Ramos (cell line): Measurements from ENCODE around the gene COPZ2.
"Not testable (repeated sequence)": the region's sequence is repeated elsewhere in the genome, so short reads cannot be mapped to it uniquely, and the experiment has no call there.

Source experiments
- in situ Hi-C: fragments of 300-500 bp; cut with MboI; formaldehyde crosslinking; loops from one replicate; pipeline ENCODE4 v1.14.3; 2022; ENCODE audit warnings: low sequenced_read_pairs; ENCODE audit not compliant: unreplicated experiment

The COPZ2 gene

GRCh38 chr17:47990962-47991731 lies 46.5 kb downstream of the COPZ2 start:
- in situ Hi-C loops, result no loop called here

GRCh38 chr17:47989700-47990099 lies 47.9 kb downstream of the COPZ2 start:
- in situ Hi-C loops, result no loop called here

- in situ Hi-C loops, result no loop called here
Observed at GRCh38 chr17:47989159-47989558, 48.4 kb downstream of the COPZ2 start.

DNA sequence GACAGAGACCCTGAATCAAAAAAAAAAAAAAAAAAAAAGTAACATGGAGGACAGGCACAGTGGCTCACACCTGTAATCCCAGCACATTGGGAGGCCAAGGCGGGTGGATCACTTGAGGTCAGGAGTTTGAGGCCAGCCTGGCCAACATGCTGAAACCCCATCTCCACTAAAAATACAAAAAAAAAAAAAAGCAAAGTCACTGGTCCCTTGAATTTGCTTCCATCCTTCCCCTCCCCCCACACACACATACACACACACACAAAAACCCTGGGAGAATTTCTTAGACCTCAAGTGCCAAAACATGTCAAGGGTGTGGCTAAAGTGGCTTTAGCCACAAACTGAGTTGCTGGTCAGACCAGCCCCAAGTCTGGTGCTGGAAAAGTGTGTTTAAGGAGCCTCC lies 49.2 kb downstream of the COPZ2 start:
- in situ Hi-C loops, result not testable (repeated sequence)

- in situ Hi-C loops, result no loop called here
Observed at GRCh38 chr17:47987240-47987835, 50.3 kb downstream of the COPZ2 start.

- in situ Hi-C loops, result no loop called here
Observed at GRCh38 chr17:47986520-47986919, 51.1 kb downstream of the COPZ2 start.

GRCh38 chr17:47983492-47984223 lies 53.9 kb downstream of the COPZ2 start:
- in situ Hi-C loops, result no loop called here

- in situ Hi-C loops, result no loop called here
Observed at GRCh38 chr17:47982645-47983390, 54.8 kb downstream of the COPZ2 start.

DNA sequence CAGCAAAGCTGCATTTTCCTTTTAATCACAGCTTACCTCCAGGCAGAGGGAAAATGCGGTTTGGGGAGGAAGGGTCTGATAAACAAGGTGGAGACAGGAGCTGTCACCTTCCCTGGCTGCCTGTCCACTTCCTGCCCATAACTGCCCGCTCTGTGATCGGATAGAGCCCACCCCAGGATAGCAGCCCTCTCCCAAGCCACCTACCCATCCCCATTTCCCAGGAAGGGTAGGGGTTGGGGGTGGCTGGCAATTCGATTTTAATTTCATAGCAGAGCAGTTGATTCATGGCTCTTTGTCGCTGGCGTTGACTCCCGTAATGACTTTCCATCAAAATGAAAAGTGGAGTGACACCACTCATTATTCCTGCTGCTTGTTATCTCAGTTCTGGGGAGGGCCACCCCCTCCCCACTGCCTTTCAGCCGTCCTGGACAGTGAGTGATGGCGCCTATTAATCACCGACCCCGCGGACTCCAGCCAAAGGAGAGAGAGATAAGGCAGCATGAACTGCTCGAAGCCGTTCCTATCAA lies 55.4 kb downstream of the COPZ2 start:
- in situ Hi-C loops, result no loop called here

GRCh38 chr17:47981462-47981861 lies 56.1 kb downstream of the COPZ2 start:
- in situ Hi-C loops, result no loop called here

GRCh38 chr17:47980541-47980940 lies 57.1 kb downstream of the COPZ2 start:
- in situ Hi-C loops, result no loop called here

- in situ Hi-C loops, result no loop called here
Observed at GRCh38 chr17:47978324-47978723, 59.3 kb downstream of the COPZ2 start.
